ENCODE measurements around the gene CCNB2. TPM values are rescaled to one million over a fixed set of nuclear protein-coding genes. Genes with fewer than 3 reads are reported as not detected.

The CCNB2 gene
- total and polyA plus RNA-seq, 2 of the 8 experiments (the other 6 are each of a cell fraction or from before 2014, with no cell fraction given), result 70.7 to 92.1 TPM

DNA sequence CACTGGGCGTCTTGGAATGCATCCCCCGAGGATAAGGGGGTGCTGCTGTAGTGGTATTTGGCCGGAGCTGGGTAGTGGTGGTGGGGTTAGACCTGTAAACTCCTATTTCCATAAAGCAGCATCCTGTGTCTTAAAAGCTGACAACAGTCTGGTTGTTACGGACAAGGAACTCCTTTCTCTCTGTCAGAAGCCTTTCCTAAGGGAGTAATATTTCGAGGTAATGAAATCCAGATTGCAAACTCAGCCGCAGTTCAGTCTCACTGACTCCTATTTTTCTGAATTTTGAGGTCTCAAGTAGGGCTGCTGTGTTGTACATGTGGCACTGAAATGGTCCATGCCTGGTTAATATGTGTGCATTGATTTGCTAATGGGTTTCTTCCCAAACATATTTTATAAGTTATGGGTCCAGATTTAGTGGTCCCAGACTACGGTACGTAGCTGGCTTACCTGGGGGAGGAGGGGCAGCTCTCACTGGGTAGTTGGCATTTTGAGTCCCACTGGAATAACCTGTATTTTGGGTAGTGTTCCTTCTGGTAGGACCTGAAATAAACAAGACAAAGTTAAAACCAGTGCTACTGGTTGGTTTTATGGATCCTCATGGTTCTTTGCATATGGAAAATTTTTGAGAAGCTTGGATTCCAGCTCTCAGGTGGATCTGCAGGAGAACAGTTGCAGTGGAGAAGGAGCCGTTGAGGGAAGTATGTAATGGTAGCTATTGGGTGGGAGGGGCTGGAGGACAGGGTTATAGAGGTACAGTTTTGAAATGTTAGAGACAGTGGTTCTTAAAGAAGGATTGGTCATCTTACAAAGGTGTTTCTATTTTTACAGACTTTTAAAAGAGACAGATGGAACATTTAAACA is 53.1 kb downstream of the CCNB2 start (continued):
- TF ChIP-seq, protein P1, sequence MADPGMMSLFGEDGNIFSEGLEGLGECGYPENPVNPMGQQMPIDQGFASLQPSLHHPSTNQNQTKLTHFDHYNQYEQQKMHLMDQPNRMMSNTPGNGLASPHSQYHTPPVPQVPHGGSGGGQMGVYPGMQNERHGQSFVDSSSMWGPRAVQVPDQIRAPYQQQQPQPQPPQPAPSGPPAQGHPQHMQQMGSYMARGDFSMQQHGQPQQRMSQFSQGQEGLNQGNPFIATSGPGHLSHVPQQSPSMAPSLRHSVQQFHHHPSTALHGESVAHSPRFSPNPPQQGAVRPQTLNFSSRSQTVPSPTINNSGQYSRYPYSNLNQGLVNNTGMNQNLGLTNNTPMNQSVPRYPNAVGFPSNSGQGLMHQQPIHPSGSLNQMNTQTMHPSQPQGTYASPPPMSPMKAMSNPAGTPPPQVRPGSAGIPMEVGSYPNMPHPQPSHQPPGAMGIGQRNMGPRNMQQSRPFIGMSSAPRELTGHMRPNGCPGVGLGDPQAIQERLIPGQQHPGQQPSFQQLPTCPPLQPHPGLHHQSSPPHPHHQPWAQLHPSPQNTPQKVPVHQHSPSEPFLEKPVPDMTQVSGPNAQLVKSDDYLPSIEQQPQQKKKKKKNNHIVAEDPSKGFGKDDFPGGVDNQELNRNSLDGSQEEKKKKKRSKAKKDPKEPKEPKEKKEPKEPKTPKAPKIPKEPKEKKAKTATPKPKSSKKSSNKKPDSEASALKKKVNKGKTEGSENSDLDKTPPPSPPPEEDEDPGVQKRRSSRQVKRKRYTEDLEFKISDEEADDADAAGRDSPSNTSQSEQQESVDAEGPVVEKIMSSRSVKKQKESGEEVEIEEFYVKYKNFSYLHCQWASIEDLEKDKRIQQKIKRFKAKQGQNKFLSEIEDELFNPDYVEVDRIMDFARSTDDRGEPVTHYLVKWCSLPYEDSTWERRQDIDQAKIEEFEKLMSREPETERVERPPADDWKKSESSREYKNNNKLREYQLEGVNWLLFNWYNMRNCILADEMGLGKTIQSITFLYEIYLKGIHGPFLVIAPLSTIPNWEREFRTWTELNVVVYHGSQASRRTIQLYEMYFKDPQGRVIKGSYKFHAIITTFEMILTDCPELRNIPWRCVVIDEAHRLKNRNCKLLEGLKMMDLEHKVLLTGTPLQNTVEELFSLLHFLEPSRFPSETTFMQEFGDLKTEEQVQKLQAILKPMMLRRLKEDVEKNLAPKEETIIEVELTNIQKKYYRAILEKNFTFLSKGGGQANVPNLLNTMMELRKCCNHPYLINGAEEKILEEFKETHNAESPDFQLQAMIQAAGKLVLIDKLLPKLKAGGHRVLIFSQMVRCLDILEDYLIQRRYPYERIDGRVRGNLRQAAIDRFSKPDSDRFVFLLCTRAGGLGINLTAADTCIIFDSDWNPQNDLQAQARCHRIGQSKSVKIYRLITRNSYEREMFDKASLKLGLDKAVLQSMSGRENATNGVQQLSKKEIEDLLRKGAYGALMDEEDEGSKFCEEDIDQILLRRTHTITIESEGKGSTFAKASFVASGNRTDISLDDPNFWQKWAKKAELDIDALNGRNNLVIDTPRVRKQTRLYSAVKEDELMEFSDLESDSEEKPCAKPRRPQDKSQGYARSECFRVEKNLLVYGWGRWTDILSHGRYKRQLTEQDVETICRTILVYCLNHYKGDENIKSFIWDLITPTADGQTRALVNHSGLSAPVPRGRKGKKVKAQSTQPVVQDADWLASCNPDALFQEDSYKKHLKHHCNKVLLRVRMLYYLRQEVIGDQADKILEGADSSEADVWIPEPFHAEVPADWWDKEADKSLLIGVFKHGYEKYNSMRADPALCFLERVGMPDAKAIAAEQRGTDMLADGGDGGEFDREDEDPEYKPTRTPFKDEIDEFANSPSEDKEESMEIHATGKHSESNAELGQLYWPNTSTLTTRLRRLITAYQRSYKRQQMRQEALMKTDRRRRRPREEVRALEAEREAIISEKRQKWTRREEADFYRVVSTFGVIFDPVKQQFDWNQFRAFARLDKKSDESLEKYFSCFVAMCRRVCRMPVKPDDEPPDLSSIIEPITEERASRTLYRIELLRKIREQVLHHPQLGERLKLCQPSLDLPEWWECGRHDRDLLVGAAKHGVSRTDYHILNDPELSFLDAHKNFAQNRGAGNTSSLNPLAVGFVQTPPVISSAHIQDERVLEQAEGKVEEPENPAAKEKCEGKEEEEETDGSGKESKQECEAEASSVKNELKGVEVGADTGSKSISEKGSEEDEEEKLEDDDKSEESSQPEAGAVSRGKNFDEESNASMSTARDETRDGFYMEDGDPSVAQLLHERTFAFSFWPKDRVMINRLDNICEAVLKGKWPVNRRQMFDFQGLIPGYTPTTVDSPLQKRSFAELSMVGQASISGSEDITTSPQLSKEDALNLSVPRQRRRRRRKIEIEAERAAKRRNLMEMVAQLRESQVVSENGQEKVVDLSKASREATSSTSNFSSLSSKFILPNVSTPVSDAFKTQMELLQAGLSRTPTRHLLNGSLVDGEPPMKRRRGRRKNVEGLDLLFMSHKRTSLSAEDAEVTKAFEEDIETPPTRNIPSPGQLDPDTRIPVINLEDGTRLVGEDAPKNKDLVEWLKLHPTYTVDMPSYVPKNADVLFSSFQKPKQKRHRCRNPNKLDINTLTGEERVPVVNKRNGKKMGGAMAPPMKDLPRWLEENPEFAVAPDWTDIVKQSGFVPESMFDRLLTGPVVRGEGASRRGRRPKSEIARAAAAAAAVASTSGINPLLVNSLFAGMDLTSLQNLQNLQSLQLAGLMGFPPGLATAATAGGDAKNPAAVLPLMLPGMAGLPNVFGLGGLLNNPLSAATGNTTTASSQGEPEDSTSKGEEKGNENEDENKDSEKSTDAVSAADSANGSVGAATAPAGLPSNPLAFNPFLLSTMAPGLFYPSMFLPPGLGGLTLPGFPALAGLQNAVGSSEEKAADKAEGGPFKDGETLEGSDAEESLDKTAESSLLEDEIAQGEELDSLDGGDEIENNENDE (IDR thresholded peaks at IDR 0.05; ENCODE audit: insufficient replicate concordance, low read length), result no peak
- TF ChIP-seq RFX5 (IDR thresholded peaks at IDR 0.05; ENCODE audit: borderline replicate concordance, low read depth, low read length), result no peak
- TF ChIP-seq, protein P2, sequence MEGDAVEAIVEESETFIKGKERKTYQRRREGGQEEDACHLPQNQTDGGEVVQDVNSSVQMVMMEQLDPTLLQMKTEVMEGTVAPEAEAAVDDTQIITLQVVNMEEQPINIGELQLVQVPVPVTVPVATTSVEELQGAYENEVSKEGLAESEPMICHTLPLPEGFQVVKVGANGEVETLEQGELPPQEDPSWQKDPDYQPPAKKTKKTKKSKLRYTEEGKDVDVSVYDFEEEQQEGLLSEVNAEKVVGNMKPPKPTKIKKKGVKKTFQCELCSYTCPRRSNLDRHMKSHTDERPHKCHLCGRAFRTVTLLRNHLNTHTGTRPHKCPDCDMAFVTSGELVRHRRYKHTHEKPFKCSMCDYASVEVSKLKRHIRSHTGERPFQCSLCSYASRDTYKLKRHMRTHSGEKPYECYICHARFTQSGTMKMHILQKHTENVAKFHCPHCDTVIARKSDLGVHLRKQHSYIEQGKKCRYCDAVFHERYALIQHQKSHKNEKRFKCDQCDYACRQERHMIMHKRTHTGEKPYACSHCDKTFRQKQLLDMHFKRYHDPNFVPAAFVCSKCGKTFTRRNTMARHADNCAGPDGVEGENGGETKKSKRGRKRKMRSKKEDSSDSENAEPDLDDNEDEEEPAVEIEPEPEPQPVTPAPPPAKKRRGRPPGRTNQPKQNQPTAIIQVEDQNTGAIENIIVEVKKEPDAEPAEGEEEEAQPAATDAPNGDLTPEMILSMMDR (IDR thresholded peaks at IDR 0.05; ENCODE audit: control extremely low read depth in 1 of 3, insufficient read depth in 1 of 3, low read depth in 1 of 3, low read length in 3 of 3), result no peak
- TF ChIP-seq NANOG (IDR thresholded peaks at IDR 0.05; ENCODE audit: insufficient read depth, low read depth, low read length, poor library complexity, severe bottlenecking), result no peak
- no peak for TF ChIP-seq MAFK (IDR thresholded peaks at IDR 0.05; ENCODE audit: low read depth, low read length)
- TF ChIP-seq YY1 (IDR thresholded peaks at IDR 0.05; ENCODE audit: low read depth, low read length), result no peak
- TF ChIP-seq HDAC6 (IDR thresholded peaks at IDR 0.05; ENCODE audit: low read depth, low read length), result no peak
